MCF 10A (cell line): Measurements from ENCODE around the gene RIPOR2. TPM values are rescaled to one million over a fixed set of nuclear protein-coding genes. Genes with fewer than 3 reads are reported as not detected.
"Not testable (repeated sequence)": the region's sequence is repeated elsewhere in the genome, so short reads cannot be mapped to it uniquely, and the experiment has no call there.

Source experiments
- BruUV-seq: library from RNA; stranded (reverse); fragments of 400-500 nt; replicated peaks from 2 replicates; lab custom pipeline; 2021; lab: Mats Ljungman, UMichigan
- CTCF ChIA-PET: fragments of 300-600 bp; sonication (Branson Sonifier 250); formaldehyde crosslinking; extraction: SDS; loops from one replicate; lab custom pipeline; 2021; ENCODE audit warnings: antibody characterized with exemption, inconsistent platforms; lab: Yijun Ruan, JAX
- POLR2A ChIA-PET: fragments of 300-600, 350-650 bp; sonication (Branson Sonifier 250); formaldehyde crosslinking; extraction: SDS; loops from one replicate; lab custom pipeline; 2020; ENCODE audit warnings: antibody characterized with exemption, inconsistent platforms; lab: Yijun Ruan, JAX
- DNase-seq: peaks from one replicate; pipeline ENCODE4 v3.0.0-alpha.2; 2018; ENCODE audit not compliant: unreplicated experiment
- H3K27ac Mint-ChIP-seq: one replicate; pipeline ENCODE4 v1.8.0; 2022; ENCODE audit warnings: mild to moderate bottlenecking, low read depth, mixed read lengths; ENCODE audit not compliant: unreplicated experiment
- H3K27me3 Mint-ChIP-seq: one replicate; pipeline ENCODE4 v1.8.0; 2022; ENCODE audit warnings: mixed read lengths; ENCODE audit not compliant: insufficient read depth, unreplicated experiment
- H3K36me3 Mint-ChIP-seq: one replicate; pipeline ENCODE4 v1.8.0; 2022; ENCODE audit warnings: mild to moderate bottlenecking, moderate library complexity, mixed read lengths; ENCODE audit not compliant: insufficient read depth, unreplicated experiment
- H3K4me1 Mint-ChIP-seq: one replicate; pipeline ENCODE4 v1.8.0; 2022; ENCODE audit warnings: mixed read lengths; ENCODE audit not compliant: insufficient read depth, unreplicated experiment
- H3K4me3 Mint-ChIP-seq: one replicate; pipeline ENCODE4 v1.8.0; 2022; ENCODE audit warnings: mild to moderate bottlenecking, moderate library complexity, mixed read lengths; ENCODE audit not compliant: unreplicated experiment
- H3K9me3 Mint-ChIP-seq: one replicate; pipeline ENCODE4 v1.8.0; 2022; ENCODE audit warnings: mixed read lengths; ENCODE audit not compliant: unreplicated experiment
- intact Hi-C: fragments of 100-400 bp; cut with micrococcal nuclease; formaldehyde crosslinking; loops from 2 replicates; pipeline ENCODE4 v1.14.1; 2022
- total RNA-seq: library from RNA; stranded (reverse); gene quantifications from 2 replicates; pipeline ENCODE4 v1.2.3, GENCODE V29; 2022
- TF ChIP-seq, protein P1 (sequence below): fragments of 200-600 bp; IDR thresholded peaks from one replicate; pipeline ENCODE4 v1.8.0; 2022; ENCODE audit warnings: antibody characterized with exemption, mild to moderate bottlenecking; ENCODE audit not compliant: unreplicated experiment

Gene RIPOR2
- total RNA-seq, 1 experiment from 2014 or later, result 4.9 TPM

DNA sequence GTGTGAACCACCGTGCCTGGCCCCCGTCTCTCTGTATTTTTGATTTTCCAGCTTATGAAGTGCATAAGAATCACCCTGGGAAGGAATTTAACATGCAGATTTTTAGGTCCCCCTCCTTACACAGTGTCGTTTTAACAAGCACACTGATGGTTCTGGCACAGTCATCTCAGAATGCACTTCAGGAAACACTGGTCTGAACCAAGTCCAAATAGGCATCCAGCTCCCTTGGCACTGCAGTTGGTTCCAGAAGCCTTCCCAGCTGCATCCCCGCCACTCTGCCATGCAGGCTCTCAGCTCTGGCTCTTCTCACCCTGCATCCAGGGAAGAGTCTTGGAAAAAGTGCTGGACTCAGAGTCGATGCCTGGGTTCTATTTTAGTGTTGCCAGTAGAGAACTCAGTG is 20.1 kb downstream of the RIPOR2 start:
- Mint-ChIP-seq H3K9me3 (no peaks in the 10 kb centered on the region), H3K27ac (no peak overlapping the region), H3K4me1 (peaks cover 12% of the 10 kb centered on the region), H3K36me3 (no peaks in the 10 kb centered on the region), H3K27me3 (no peaks in the 10 kb centered on the region), H3K4me3 (no peak overlapping the region)
- CTCF ChIA-PET, result interaction anchor here (0.7 kb wide), 1 partner anchor 19 kb away, joined by 4 read pairs; no protein-coding TSS in a partner anchor
- POLR2A ChIA-PET, result no interaction called here
- intact Hi-C loops, result no loop called here
- TF ChIP-seq, protein P1, sequence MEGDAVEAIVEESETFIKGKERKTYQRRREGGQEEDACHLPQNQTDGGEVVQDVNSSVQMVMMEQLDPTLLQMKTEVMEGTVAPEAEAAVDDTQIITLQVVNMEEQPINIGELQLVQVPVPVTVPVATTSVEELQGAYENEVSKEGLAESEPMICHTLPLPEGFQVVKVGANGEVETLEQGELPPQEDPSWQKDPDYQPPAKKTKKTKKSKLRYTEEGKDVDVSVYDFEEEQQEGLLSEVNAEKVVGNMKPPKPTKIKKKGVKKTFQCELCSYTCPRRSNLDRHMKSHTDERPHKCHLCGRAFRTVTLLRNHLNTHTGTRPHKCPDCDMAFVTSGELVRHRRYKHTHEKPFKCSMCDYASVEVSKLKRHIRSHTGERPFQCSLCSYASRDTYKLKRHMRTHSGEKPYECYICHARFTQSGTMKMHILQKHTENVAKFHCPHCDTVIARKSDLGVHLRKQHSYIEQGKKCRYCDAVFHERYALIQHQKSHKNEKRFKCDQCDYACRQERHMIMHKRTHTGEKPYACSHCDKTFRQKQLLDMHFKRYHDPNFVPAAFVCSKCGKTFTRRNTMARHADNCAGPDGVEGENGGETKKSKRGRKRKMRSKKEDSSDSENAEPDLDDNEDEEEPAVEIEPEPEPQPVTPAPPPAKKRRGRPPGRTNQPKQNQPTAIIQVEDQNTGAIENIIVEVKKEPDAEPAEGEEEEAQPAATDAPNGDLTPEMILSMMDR, result no peak
- DNase-seq, result no peak
- no TSS peak for BruUV-seq

DNA sequence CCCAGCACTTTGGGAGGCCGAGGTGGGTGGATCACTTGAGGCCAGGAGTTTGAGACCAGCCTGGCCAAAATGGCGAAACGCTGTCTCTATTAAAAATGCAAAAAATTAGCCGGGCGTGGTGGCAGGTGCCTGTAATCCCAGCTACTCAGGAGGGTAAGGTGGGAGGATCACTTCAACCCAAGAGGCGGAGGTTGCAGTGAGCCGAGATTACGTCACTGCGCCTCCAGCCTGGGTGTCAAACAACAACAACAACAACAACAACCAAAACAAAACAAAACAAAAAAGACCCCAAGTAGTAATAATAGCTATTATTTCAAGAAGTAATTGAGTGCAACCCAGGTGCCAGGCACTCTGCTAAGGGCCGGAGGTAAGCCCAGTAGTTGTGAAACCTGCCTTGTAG is 21.7 kb downstream of the RIPOR2 start:
- POLR2A ChIA-PET, result not testable (repeated sequence)

DNA sequence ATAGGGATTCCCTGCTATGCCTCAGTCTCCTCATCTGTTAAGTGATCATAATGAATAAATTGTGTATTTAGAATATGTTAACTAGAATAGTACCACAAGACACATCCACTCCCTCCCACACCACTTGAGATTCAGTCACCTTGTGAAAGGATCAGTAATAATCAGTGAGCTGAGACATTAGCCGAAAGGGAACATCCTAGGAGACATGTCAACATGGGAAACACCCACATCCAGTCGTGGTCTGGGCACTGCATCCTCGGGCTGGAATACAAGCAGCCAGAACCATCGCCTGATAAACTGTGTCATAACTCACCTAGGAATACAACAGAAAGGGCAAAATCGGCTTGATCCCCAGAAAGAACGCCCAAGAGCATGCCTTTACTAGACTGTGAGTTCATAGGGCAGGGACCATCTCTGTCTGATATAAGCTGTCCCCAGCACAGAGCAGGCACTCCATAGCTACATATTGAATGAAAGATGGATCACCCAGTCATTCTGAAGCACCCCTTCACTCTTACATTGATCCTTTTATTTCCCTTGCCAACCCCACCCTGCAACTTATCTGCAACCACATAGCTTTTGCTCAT is 23.9 kb downstream of the RIPOR2 start:
- H3K27ac Mint-ChIP-seq, result no peak overlapping the region
- H3K9me3 Mint-ChIP-seq, result no peaks in the 10 kb centered on the region
- H3K27me3 Mint-ChIP-seq, result no peaks in the 10 kb centered on the region
- TF ChIP-seq, protein P1, result no peak
- peak overlapping the region; percentile 81 for H3K4me3 Mint-ChIP-seq
- intact Hi-C loops, result loop anchor here (2.0 kb wide), 1 partner anchor 105 kb away; no protein-coding TSS in a partner anchor
- CTCF ChIA-PET, result interaction anchor here (1.2 to 2.0 kb wide), 2 partner anchors 56 to 79 kb away, joined by 7 to 9 read pairs; no protein-coding TSS in a partner anchor
- DNase-seq, result no peak
- POLR2A ChIA-PET, result interaction anchor here (1.0 to 1.4 kb wide), 4 partner anchors 13 to 106 kb away, joined by 3 to 6 read pairs (median 4); no protein-coding TSS in a partner anchor
- BruUV-seq, result no TSS peak
- no peaks in the 10 kb centered on the region for H3K36me3 Mint-ChIP-seq
- peaks cover 28% of the 10 kb centered on the region for H3K4me1 Mint-ChIP-seq

More for the DNA sequence above, 21.7 kb downstream of the RIPOR2 start:
- H3K9me3 Mint-ChIP-seq, H3K36me3 Mint-ChIP-seq, H3K4me3 Mint-ChIP-seq, H3K27me3 Mint-ChIP-seq, DNase-seq, BruUV-seq, H3K27ac Mint-ChIP-seq, intact Hi-C loops: not testable (repeated sequence)
- CTCF ChIA-PET, result interaction anchor here (0.6 kb wide), 2 partner anchors 48 to 116 kb away, joined by 3 to 5 read pairs; partner anchors contain the start of gene ARMH2
- peaks cover 16% of the 10 kb centered on the region for H3K4me1 Mint-ChIP-seq

- Mint-ChIP-seq H3K27me3 (no peaks in the 10 kb centered on the region), H3K9me3 (no peaks in the 10 kb centered on the region), H3K27ac (peak overlapping the region; percentile 53), H3K4me3 (peak overlapping the region; percentile 81), H3K36me3 (no peaks in the 10 kb centered on the region), H3K4me1 (peaks cover 33% of the 10 kb centered on the region)
- peak; percentile 33 for DNase-seq
- TF ChIP-seq, protein P1, result no peak
- no TSS peak for BruUV-seq
- intact Hi-C loops, result no loop called here
- ChIA-PET POLR2A (interaction anchor here (0.5 to 1.4 kb wide), 6 partner anchors 12 to 107 kb away, joined by 3 to 6 read pairs (median 3); no protein-coding TSS in a partner anchor), CTCF (interaction anchor here (0.7 to 2.0 kb wide), 2 partner anchors 80 to 108 kb away, joined by 4 to 9 read pairs; no protein-coding TSS in a partner anchor)
Observed at GRCh38 chr6:24910961-24911725, 24.6 kb downstream of the RIPOR2 start.
